Left ventricle myocardium inferior (tissue), 1 donor: ENCODE measurements around the gene ABCB6. TPM values are rescaled to one million over a fixed set of nuclear protein-coding genes. Genes with fewer than 3 reads are reported as not detected.

Experiments
- DNase-seq: peaks from one replicate; pipeline ENCODE4 v3.0.0-alpha.2; 2020
- H3K27ac ChIP-seq: fragments of 200-600 bp; replicated peaks from 2 replicates; pipeline ENCODE4 v1.8.0; 2021
- H3K27me3 ChIP-seq: fragments of 200-600 bp; 2 replicates; pipeline ENCODE4 v1.8.0; 2021; ENCODE audit warnings: low read depth
- H3K36me3 ChIP-seq: fragments of 200-600 bp; 2 replicates; pipeline ENCODE4 v1.8.0; 2021
- H3K4me1 ChIP-seq: fragments of 200-600 bp; 2 replicates; pipeline ENCODE4 v1.8.0; 2021
- H3K4me3 ChIP-seq: fragments of 200-600 bp; 2 replicates; pipeline ENCODE4 v1.8.0; 2021; ENCODE audit warnings: mild to moderate bottlenecking, moderate library complexity
- H3K9me3 ChIP-seq: fragments of 200-600 bp; replicated peaks from 2 replicates; pipeline ENCODE4 v1.8.0; 2021
- intact Hi-C: fragments of 100-400 bp; cut with micrococcal nuclease; formaldehyde crosslinking; loops from one replicate; pipeline ENCODE4 v1.11.0; 2022
- total RNA-seq: library from RNA; stranded (reverse); fragmentation: NEBNext Ultra II Directional; extraction: Animal tissue kit (Norgen Biotek cat#: 25700); gene quantifications from one replicate; pipeline ENCODE4 v1.2.1, GENCODE V29; 2021
- TF ChIP-seq, protein P1 (sequence below): fragments of 200-600 bp; IDR thresholded peaks from 2 replicates; pipeline ENCODE4 v1.8.0; 2021; ENCODE audit warnings: antibody characterized with exemption, mild to moderate bottlenecking, borderline replicate concordance
- donor health status: DM: no; HTN: yes; CAD: no; lungs with severe emphysema.

The ABCB6 gene
- total RNA-seq, 1 donor from 2014 or later = 21.5 TPM

DNA sequence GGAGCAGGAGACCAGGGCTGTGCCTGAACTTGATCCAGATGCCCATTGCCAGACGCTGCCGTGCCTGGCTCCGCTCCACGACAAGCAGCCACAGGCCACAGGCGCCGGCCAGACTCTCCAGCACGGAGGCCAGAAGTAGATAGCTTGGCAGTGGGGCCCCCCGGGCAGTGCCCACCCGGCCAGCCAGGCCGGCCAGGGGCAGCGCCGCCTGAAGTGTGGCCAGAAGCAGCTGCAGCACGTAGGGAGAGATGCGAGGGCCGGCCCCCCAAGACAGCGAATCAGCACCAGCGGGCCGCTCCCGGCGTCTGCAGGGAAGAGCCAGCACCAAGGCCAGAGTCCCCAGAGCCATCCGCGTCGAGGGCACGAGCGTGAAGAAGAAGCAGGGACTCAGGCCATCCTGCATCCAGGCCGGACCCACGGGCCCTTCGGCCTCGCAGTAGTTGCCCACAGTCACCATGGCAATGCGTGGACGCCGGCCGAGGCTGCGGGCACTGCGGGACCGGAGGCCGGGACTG is 484 bp downstream of the ABCB6 start:
- DNase-seq = peak; percentile 66
- H3K4me1 ChIP-seq = peaks cover 40% of the 10 kb centered on the region
- H3K27me3 ChIP-seq = no peaks in the 10 kb centered on the region
- no peaks in the 10 kb centered on the region for H3K9me3 ChIP-seq
- H3K36me3 ChIP-seq = peaks cover 66% of the 10 kb centered on the region
- H3K27ac ChIP-seq = peak overlapping the region; percentile 98
- H3K4me3 ChIP-seq = peak overlapping the region; percentile 75
- TF ChIP-seq, protein P1, sequence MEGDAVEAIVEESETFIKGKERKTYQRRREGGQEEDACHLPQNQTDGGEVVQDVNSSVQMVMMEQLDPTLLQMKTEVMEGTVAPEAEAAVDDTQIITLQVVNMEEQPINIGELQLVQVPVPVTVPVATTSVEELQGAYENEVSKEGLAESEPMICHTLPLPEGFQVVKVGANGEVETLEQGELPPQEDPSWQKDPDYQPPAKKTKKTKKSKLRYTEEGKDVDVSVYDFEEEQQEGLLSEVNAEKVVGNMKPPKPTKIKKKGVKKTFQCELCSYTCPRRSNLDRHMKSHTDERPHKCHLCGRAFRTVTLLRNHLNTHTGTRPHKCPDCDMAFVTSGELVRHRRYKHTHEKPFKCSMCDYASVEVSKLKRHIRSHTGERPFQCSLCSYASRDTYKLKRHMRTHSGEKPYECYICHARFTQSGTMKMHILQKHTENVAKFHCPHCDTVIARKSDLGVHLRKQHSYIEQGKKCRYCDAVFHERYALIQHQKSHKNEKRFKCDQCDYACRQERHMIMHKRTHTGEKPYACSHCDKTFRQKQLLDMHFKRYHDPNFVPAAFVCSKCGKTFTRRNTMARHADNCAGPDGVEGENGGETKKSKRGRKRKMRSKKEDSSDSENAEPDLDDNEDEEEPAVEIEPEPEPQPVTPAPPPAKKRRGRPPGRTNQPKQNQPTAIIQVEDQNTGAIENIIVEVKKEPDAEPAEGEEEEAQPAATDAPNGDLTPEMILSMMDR = no peak
- intact Hi-C loops = no loop called here

DNA sequence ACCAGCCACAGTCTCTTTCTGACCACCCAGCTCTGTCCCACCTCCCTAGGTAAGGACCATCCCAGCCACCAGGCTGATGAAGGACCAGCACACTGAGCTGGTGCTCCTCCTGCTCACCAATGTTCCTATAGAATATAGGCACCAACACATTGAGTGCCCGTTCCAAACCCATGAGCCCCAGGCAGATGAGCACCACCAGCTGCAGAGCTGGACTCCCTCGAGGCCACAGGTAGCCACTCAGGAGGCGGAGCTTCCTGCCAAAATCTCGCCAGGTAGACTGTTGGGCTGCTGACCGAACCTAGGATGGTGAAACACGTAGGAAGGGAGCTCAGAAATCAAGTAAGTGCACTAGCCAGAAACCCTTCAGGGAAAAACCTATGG is 2.2 kb downstream of the ABCB6 start:
- H3K4me3 ChIP-seq = no peak overlapping the region
- H3K9me3 ChIP-seq = no peaks in the 10 kb centered on the region

DNA sequence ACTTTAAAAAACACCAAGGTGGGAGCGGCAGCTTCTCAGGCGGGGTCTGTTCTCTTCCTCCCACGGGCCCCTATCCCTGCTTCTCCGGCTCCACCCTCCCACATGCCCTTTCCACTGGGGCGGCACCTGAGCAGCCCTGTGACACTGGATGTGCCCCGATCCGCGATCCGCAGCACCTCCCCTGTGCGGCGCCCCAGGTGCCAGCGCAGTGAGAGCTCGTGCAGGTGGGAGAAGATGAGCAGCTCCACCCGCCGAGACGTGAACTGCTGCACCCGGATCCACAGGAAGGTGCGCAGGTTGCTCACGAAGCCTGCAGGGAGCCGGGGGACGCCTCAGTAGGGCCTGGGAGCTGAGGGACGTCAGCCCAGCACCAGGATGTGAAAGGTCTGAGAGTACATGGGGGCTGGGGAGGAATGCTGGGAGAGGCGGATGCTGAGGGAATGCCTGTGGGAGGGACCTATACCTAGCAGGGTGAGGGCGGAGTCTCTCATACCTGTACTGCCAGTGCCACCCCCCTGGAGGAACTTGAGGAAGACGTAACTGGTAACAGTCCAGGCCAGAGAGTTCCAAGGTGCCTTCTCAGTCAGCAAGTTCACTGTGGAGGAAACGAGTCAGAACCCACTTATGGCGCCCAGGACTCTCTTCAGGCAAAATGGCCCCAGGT is 2.8 kb downstream of the ABCB6 start:
- TF ChIP-seq, protein P1 = no peak
- Histone ChIP-seq H3K4me3 (no peak overlapping the region), H3K27ac (no peak overlapping the region), H3K27me3 (no peaks in the 10 kb centered on the region), H3K4me1 (peaks cover 40% of the 10 kb centered on the region), H3K36me3 (peaks cover 61% of the 10 kb centered on the region), H3K9me3 (no peaks in the 10 kb centered on the region)
- intact Hi-C loops = no loop called here
- DNase-seq = no peak

More for the DNA sequence above, 2.2 kb downstream of the ABCB6 start:
- H3K27me3 ChIP-seq = no peaks in the 10 kb centered on the region
- TF ChIP-seq, protein P1 = no peak
- intact Hi-C loops = no loop called here
- H3K4me1 ChIP-seq = peaks cover 40% of the 10 kb centered on the region
- H3K27ac ChIP-seq = no peak overlapping the region
- H3K36me3 ChIP-seq = peaks cover 64% of the 10 kb centered on the region
- DNase-seq = no peak

DNA sequence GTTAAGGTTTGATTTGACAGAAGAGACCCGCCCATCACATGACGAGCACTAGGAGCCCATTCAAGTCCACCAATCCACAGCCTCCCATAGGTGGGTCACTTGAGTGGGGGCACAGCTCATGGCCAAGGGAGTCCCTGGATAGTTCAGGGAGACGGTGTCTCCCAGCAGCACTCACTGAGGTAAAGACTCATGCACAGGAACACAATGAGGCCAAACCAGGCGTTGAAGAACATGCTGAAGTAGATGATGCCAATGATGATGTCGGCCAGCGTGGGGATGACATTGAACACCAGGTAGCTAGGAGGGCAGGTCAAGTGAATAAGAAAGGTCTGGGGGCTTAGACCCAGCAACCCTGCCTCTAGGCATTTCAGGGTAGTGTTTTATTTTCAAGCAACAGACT is 4.0 kb downstream of the ABCB6 start:
- TF ChIP-seq, protein P1 = no peak
- H3K4me1 ChIP-seq = peaks cover 32% of the 10 kb centered on the region
- intact Hi-C loops = no loop called here
- H3K9me3 ChIP-seq = no peaks in the 10 kb centered on the region
- no peaks in the 10 kb centered on the region for H3K27me3 ChIP-seq
- no peak overlapping the region for H3K4me3 ChIP-seq
- peaks cover 60% of the 10 kb centered on the region for H3K36me3 ChIP-seq
- no peak overlapping the region for H3K27ac ChIP-seq
- DNase-seq = no peak

DNA sequence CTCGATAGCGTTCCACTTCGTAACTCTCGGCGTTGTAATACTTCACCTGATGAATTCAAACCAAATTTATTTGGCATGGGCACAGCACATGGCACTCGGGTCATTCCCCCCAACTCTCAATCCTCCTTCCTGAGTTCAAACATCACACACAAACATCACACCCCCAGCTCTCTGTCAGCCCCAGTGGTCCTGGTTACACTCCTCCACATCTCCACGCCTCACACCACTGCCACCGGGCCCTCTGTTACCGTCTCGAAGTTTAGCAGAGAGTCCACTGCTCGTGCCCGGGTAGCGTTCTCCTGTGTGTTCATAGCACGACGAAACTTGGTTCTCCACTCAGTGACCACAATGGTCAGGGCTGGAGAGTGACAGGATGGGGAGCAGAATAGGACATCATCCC is 4.6 kb downstream of the ABCB6 start:
- Histone ChIP-seq H3K4me1 (peaks cover 25% of the 10 kb centered on the region), H3K27ac (no peak overlapping the region), H3K9me3 (no peaks in the 10 kb centered on the region), H3K27me3 (no peaks in the 10 kb centered on the region), H3K36me3 (peaks cover 62% of the 10 kb centered on the region), H3K4me3 (no peak overlapping the region)
- no peak for DNase-seq
- TF ChIP-seq, protein P1 = no peak
- intact Hi-C loops = no loop called here
